Ovary (tissue), 3 donors: ENCODE data around the gene HNF1B.

ENCODE experiments used
- EP300 ChIP-seq: sonication (generic); formaldehyde crosslinking; IDR thresholded peaks from one replicate; pipeline ENCODE4 v1.6.1; 2017; ENCODE audit warnings: antibody characterized with exemption
- TF ChIP-seq, protein P1 (sequence below), 3 donors: fragments of 450-650 bp in 2 of 3; fragments of 200-600 bp in 1 of 3; IDR thresholded peaks; one replicate each; pipeline versions ENCODE4 v1.5.1 to v1.8.0; 2016 to 2022; ENCODE audit warnings: antibody characterized with exemption in 3 of 3, mild to moderate bottlenecking in 1 of 3
- donor health status: DM: no; HTN: no; CAD: no.

DNA sequence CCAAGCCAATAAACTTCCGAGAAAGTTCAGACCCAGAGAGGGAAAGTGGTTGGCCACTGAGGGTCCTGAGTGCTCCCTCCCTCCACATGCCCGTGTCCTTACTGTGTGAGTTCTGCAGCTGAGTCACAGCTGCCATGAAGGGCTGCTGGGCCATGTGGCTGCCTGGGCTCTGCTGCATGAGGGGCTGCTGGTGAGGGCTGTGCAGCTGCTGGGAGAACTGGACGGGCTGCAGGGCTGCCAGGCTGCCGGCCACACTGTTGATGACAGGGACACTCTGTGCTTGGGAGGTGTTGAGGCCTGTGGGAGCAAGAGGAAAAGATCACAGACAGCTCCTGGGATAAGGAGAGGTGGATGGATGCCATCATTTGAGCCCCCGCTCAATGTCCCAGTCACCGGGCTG lies 44.0 kb downstream of the HNF1B start:
- no peak for TF ChIP-seq EP300
- TF ChIP-seq, protein P1, sequence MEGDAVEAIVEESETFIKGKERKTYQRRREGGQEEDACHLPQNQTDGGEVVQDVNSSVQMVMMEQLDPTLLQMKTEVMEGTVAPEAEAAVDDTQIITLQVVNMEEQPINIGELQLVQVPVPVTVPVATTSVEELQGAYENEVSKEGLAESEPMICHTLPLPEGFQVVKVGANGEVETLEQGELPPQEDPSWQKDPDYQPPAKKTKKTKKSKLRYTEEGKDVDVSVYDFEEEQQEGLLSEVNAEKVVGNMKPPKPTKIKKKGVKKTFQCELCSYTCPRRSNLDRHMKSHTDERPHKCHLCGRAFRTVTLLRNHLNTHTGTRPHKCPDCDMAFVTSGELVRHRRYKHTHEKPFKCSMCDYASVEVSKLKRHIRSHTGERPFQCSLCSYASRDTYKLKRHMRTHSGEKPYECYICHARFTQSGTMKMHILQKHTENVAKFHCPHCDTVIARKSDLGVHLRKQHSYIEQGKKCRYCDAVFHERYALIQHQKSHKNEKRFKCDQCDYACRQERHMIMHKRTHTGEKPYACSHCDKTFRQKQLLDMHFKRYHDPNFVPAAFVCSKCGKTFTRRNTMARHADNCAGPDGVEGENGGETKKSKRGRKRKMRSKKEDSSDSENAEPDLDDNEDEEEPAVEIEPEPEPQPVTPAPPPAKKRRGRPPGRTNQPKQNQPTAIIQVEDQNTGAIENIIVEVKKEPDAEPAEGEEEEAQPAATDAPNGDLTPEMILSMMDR (IDR thresholded peaks at IDR 0.05), result no peak
